Ovary (tissue), 9 donors: ENCODE measurements around the gene ACSS1. TPM values are rescaled to one million over a fixed set of nuclear protein-coding genes. Genes with fewer than 3 reads are reported as not detected.

Experiments used
- DNase-seq, 5 donors: peaks; one replicate each; pipeline ENCODE4 v3.0.0-alpha.2; 2019 to 2020
- H3K27ac ChIP-seq, 2 donors: fragments of 200-600 bp; one replicate each; pipeline versions ENCODE4 v1.5.1 to v1.8.0; 2019 to 2022
- H3K27me3 ChIP-seq: fragments of 200-600 bp; one replicate; pipeline ENCODE4 v1.8.0; 2022
- H3K36me3 ChIP-seq: fragments of 200-600 bp; sonication (generic); one replicate; pipeline ENCODE4 v1.5.1; 2019
- H3K4me1 ChIP-seq: one replicate; pipeline ENCODE4 v1.8.1; 2013; ENCODE audit warnings: mild to moderate bottlenecking, moderate library complexity; ENCODE audit not compliant: insufficient read depth
- H3K4me3 ChIP-seq: fragments of 200-600 bp; sonication (generic); one replicate; pipeline ENCODE4 v1.5.1; 2017
- H3K9me3 ChIP-seq, 2 donors: fragments of 200-600 bp in 1 of 2; sonication (generic) in 1 of 2; one replicate each; pipeline versions ENCODE4 v1.5.1 to v1.8.1; 2013 to 2019; ENCODE audit warnings: mild to moderate bottlenecking in 1 of 2, moderate library complexity in 1 of 2
- EP300 ChIP-seq: sonication (generic); formaldehyde crosslinking; IDR thresholded peaks from one replicate; pipeline ENCODE4 v1.6.1; 2017; ENCODE audit warnings: antibody characterized with exemption
- POLR2A ChIP-seq: fragments of 450-650 bp; IDR thresholded peaks from one replicate; pipeline ENCODE4 v1.6.1; 2017; ENCODE audit warnings: antibody characterized with exemption, mild to moderate bottlenecking, moderate library complexity
- WGBS, 3 donors: extraction: QIAGEN DNeasy Blood & Tissue Kit in 1 of 3; methylation state at CpG; one replicate each; pipeline versions ENCODE4 v1.1.5 to v1.1.7; 2013 to 2017; 5-methylcytosine and 5-hydroxymethylcytosine counted together
- intact Hi-C, 4 donors: fragments of 100-400 bp; cut with DNase I; formaldehyde crosslinking; loops; one replicate each; pipeline versions ENCODE4 v1.11.0 to v1.15.1; 2022 to 2023
- polyA plus RNA-seq, 2 donors: library from polyadenylated mRNA; stranded (reverse); fragments of 200-250 nt in 1 of 2; fragments of 350-450 nt in 1 of 2; fragmentation: Illumina TruSeq in 1 of 2; extraction: RNeasy Lipid Tissue Mini Kit (QIAGEN cat#74804) in 1 of 2; gene quantifications; one replicate each; pipeline ENCODE4 v1.2.3, GENCODE V29; 2013 to 2014
- total RNA-seq, 7 donors: library from RNA; depleted of rRNA in 2 of 7; stranded (reverse); fragments of >200 nt in 2 of 7; fragmentation: NEBNext Ultra II Directional in 3 of 7; extraction: Animal tissue kit (Norgen Biotek cat#: 25700) in 3 of 7; gene quantifications; one replicate each; pipeline versions ENCODE4 v1.1.0 to v1.2.4, GENCODE V29; 2016 to 2023
- TF ChIP-seq, protein P1 (sequence below), 3 donors: fragments of 450-650 bp in 2 of 3; fragments of 200-600 bp in 1 of 3; IDR thresholded peaks; one replicate each; pipeline versions ENCODE4 v1.5.1 to v1.8.0; 2016 to 2022; ENCODE audit warnings: antibody characterized with exemption in 3 of 3, mild to moderate bottlenecking in 1 of 3
- donor health status: DM: no; HTN: no; CAD: no; lungs with moderate emphysema.
- donor health status: DM: no; HTN: no; CAD: no.
- donor health status: Bipolar disorder and iron deficiency.
- donor health status: DM: yes; HTN: yes; CAD: no.
- donor health status: DM: no; HTN: no; CAD: no.
- donor health status: DM: yes; HTN: yes; CAD: no.

ACSS1 gene
- total and polyA plus RNA-seq, 9 donors: 13.1 to 37.0 (median 29.0) TPM

DNA sequence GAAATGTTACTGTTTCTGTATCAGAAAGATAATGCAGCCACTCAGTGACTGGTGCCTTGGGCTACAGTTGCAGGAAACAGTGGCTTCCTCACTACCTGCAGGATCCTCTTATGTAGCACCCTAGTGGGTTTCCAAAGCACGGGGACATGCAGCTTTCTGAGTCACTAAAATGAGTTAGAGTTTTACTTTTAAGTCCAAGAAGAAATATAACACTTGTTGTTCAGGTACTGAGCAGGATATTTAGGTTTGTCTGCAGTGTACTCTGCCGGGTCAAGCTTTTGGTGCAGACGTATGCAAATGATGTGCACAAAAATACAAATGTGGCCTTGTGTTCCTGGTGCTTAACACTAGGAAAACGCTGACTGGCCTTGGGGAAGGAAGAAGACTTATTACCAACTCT is 22.0 kb downstream of the ACSS1 start:
- 26 to 39% (median 36%) methylated on average over 4 of the region's 4 CpGs for WGBS, 3 donors
- peak in 1 of 5 donors; percentile 4 for DNase-seq
- no peak overlapping the region for H3K27ac ChIP-seq
- intact Hi-C loops: no loop called here
- H3K4me1 ChIP-seq: peaks cover 43% of the 10 kb centered on the region
- TF ChIP-seq, protein P1, sequence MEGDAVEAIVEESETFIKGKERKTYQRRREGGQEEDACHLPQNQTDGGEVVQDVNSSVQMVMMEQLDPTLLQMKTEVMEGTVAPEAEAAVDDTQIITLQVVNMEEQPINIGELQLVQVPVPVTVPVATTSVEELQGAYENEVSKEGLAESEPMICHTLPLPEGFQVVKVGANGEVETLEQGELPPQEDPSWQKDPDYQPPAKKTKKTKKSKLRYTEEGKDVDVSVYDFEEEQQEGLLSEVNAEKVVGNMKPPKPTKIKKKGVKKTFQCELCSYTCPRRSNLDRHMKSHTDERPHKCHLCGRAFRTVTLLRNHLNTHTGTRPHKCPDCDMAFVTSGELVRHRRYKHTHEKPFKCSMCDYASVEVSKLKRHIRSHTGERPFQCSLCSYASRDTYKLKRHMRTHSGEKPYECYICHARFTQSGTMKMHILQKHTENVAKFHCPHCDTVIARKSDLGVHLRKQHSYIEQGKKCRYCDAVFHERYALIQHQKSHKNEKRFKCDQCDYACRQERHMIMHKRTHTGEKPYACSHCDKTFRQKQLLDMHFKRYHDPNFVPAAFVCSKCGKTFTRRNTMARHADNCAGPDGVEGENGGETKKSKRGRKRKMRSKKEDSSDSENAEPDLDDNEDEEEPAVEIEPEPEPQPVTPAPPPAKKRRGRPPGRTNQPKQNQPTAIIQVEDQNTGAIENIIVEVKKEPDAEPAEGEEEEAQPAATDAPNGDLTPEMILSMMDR (IDR thresholded peaks at IDR 0.05): no peak
- TF ChIP-seq EP300: no peak
- TF ChIP-seq POLR2A: no peak
- H3K36me3 ChIP-seq: no peaks in the 10 kb centered on the region
- no peaks in the 10 kb centered on the region for H3K27me3 ChIP-seq
- no peak overlapping the region for H3K4me3 ChIP-seq
- no peaks in the 10 kb centered on the region for H3K9me3 ChIP-seq

DNA sequence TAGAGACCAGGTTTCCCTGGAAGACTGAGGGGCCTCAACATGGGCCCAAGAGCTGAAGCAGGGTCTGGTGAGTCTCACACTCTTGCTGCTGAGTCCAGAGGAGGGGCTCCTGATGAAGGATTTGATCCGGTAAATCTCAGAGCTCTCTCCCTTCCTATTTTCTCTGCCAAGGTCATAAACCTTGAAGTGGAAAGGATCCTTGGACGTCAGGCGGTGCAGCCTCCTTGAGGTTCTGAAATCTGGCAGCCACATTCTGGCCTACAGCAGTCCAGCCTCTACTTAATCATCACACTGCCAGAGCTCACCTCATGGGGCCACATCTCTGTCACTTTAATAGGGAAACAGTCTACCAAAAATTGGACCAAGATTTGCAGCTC is 24.0 kb downstream of the ACSS1 start:
- WGBS, 3 donors: 35 to 43% (median 37%) methylated on average over 3 of the region's 3 CpGs
- Histone ChIP-seq H3K27ac (peak overlapping the region in 1 of 2 donors; percentile 50), H3K4me1 (peaks cover 31% of the 10 kb centered on the region), H3K27me3 (no peaks in the 10 kb centered on the region), H3K4me3 (no peak overlapping the region), H3K9me3 (no peaks in the 10 kb centered on the region), H3K36me3 (no peaks in the 10 kb centered on the region)
- TF ChIP-seq, protein P1 (IDR thresholded peaks at IDR 0.05): no peak
- TF ChIP-seq POLR2A (no peak), EP300 (no peak)
- intact Hi-C loops: no loop called here
- peak in 1 of 5 donors; percentile 17 for DNase-seq

DNA sequence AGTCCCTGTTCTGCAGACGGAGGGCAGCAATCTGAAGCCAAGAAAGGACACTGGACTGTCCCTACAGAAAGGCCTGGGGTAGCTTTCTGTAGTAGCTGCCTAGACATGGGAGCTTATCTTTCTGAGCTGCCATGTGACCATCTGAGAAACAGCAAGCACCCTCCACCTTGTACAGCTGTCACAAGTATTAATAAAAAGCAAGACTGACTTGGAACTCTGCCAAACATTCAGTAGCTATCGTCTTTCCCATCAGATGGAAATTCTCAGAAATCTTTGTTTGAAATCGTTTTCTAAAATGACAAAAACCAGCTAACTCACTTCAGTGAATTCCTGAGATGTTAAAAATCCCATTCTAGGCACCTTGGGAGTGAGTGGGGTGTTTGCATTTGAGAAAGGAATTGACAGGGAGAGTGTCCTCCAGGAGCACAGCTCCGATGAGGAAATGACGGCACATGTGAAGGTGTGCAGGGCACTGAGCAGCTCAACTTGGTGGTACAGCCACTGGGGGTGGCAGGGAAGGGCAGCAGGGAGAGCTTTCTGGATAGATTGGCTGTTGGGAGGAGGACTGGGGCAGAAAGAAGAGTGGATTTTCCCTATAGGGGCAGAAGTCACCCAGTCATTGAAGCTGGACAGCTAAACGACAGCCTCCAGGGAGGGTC is 24.5 kb downstream of the ACSS1 start:
- 52 to 54% (median 52%) methylated on average over 6 of the region's 6 CpGs for WGBS, 3 donors
- intact Hi-C loops: no loop called here

DNA sequence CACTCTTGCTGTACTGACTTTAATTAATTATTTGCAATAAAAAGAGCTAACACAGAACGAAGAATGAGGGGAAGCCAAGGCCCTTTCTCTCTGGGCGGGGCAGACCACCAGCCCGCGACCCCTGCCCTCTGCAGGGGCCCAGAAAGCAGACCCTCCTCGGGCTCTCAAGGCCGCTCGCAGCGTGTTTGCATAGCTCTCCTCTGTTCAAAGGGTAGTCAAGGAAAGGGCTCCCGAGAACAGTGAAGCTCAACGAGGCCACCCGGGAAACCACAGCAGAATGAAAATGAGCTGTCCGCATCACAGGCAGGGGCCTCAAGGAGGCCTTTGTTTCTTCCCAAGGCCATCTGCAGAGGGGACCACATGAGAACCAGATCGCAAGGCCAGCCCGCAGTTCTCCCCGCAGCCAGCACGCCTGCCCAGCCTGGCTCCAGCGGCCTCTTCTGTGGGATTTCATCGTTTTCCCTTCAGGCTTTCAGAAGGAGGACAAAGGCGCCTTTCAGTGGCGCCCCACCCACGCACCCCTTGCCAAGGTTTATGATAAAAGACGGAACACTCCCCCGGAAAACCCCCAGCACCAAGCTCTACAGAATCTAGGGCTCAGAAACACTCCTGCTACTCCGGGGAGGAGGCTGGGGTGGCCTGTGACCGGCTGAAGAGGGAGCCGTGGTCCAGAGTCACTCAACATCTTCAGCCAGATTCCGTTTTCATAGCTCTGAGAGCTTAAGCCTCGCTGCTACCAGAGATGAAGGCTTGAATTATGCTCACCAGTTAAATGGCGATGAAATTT is 25.3 kb downstream of the ACSS1 start:
- Histone ChIP-seq H3K4me3 (no peak overlapping the region), H3K27ac (peak overlapping the region in 1 of 2 donors; percentile 60), H3K27me3 (no peaks in the 10 kb centered on the region), H3K4me1 (peaks cover 21% of the 10 kb centered on the region), H3K9me3 (no peaks in the 10 kb centered on the region), H3K36me3 (no peaks in the 10 kb centered on the region)
- WGBS, 3 donors: 17 to 32% (median 25%) methylated on average over 29 of the region's 29 CpGs
- DNase-seq: peak; percentile 52 to 76 (median 57)
- TF ChIP-seq EP300: no peak
- TF ChIP-seq, protein P1 (IDR thresholded peaks at IDR 0.05): no peak
- TF ChIP-seq POLR2A: no peak
- intact Hi-C loops: no loop called here

More for the DNA sequence above, 24.5 kb downstream of the ACSS1 start:
- H3K36me3 ChIP-seq: no peaks in the 10 kb centered on the region
- TF ChIP-seq POLR2A (no peak), EP300 (no peak)
- TF ChIP-seq, protein P1 (IDR thresholded peaks at IDR 0.05): no peak
- peak overlapping the region in 1 of 2 donors; percentile 60 for H3K27ac ChIP-seq
- no peaks in the 10 kb centered on the region for H3K27me3 ChIP-seq
- H3K4me3 ChIP-seq: no peak overlapping the region
- H3K9me3 ChIP-seq: no peaks in the 10 kb centered on the region
- peak in 1 of 5 donors; percentile 9 for DNase-seq
- peaks cover 27% of the 10 kb centered on the region for H3K4me1 ChIP-seq
